Tibial nerve (tissue), 4 donors: ENCODE data around the gene ALDH18A1. TPM values are rescaled to one million over a fixed set of nuclear protein-coding genes. Genes with fewer than 3 reads are reported as not detected.
A peak's percentile ranks its signal among the peaks of the same experiment; 100 is the strongest.

Experiments
- DNase-seq, 2 donors: peaks; one replicate each; pipeline ENCODE4 v3.0.0-alpha.2; 2019; ENCODE audit warnings: low spot score in 2 of 2
- H3K27ac ChIP-seq, 4 donors: fragments of 200-600 bp; sonication (generic) in 3 of 4; one replicate each; pipeline ENCODE4 v1.5.1; 2017 to 2019; ENCODE audit warnings: mild to moderate bottlenecking in 1 of 4
- H3K27me3 ChIP-seq, 2 donors: fragments of 200-600 bp; sonication (generic) in 1 of 2; one replicate each; pipeline versions ENCODE4 v1.5.1 to v1.6.0; 2017 to 2019
- H3K36me3 ChIP-seq, 3 donors: fragments of 200-600 bp; sonication (generic); one replicate each; pipeline ENCODE4 v1.5.1; 2018 to 2019
- H3K4me1 ChIP-seq, 4 donors: fragments of 200-600 bp; sonication (generic) in 3 of 4; one replicate each; pipeline ENCODE4 v1.5.1; 2017 to 2019
- H3K4me3 ChIP-seq, 4 donors: fragments of 200-600 bp; sonication (generic) in 3 of 4; one replicate each; pipeline ENCODE4 v1.5.1; 2017 to 2019; ENCODE audit warnings: mild to moderate bottlenecking in 1 of 4, moderate library complexity in 1 of 4
- H3K9me3 ChIP-seq, 4 donors: fragments of 200-600 bp; sonication (generic) in 3 of 4; one replicate each; pipeline ENCODE4 v1.5.1; 2017 to 2019
- EP300 ChIP-seq, 2 donors: sonication (generic); formaldehyde crosslinking; IDR thresholded peaks; one replicate each; pipeline ENCODE4 v1.6.1; 2017; ENCODE audit warnings: antibody characterized with exemption in 2 of 2, mild to moderate bottlenecking in 1 of 2
- POLR2A ChIP-seq, 2 donors: fragments of 450-650 bp; IDR thresholded peaks; one replicate each; pipeline ENCODE4 v1.6.1; 2017; ENCODE audit warnings: antibody characterized with exemption in 2 of 2, mild to moderate bottlenecking in 2 of 2, moderate library complexity in 2 of 2
- WGBS, 2 donors: methylation state at CpG; one replicate each; pipeline ENCODE4 v1.1.5; 2018; 5-methylcytosine and 5-hydroxymethylcytosine counted together
- total RNA-seq, 4 donors: library from RNA; depleted of rRNA; stranded (reverse); fragments of >200 nt; gene quantifications; one replicate each; pipeline ENCODE4 v1.1.0, GENCODE V29; 2016
- TF ChIP-seq, protein P1 (sequence below), 5 experiments: fragments of 200-600 bp in 3 of 5; fragments of 450-650 bp in 2 of 5; sonication (generic) in 3 of 5; IDR thresholded peaks; one replicate each; pipeline ENCODE4 v1.5.1; 2016 to 2019; ENCODE audit warnings: antibody characterized with exemption in 5 of 5, mild to moderate bottlenecking in 3 of 5, moderate library complexity in 2 of 5

ALDH18A1 gene
- total RNA-seq, 4 donors from 2014 or later, result 12.0 to 26.7 (median 17.3) TPM

- DNase-seq, result no peak
- WGBS, 2 donors, result 0 to 92% methylated on average over 1 of the region's 1 CpG
- H3K27me3 ChIP-seq, result no peaks in the 10 kb centered on the region
- H3K36me3 ChIP-seq, result peaks cover 0 to 8% (median 6%) of the 10 kb centered on the region in 3 donors
- H3K4me3 ChIP-seq, result peak overlapping the region in 3 of 4 donors; percentile 77 to 91 (median 90)
- TF ChIP-seq, protein P1, sequence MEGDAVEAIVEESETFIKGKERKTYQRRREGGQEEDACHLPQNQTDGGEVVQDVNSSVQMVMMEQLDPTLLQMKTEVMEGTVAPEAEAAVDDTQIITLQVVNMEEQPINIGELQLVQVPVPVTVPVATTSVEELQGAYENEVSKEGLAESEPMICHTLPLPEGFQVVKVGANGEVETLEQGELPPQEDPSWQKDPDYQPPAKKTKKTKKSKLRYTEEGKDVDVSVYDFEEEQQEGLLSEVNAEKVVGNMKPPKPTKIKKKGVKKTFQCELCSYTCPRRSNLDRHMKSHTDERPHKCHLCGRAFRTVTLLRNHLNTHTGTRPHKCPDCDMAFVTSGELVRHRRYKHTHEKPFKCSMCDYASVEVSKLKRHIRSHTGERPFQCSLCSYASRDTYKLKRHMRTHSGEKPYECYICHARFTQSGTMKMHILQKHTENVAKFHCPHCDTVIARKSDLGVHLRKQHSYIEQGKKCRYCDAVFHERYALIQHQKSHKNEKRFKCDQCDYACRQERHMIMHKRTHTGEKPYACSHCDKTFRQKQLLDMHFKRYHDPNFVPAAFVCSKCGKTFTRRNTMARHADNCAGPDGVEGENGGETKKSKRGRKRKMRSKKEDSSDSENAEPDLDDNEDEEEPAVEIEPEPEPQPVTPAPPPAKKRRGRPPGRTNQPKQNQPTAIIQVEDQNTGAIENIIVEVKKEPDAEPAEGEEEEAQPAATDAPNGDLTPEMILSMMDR (IDR thresholded peaks at IDR 0.05), result no peak
- no peak for TF ChIP-seq EP300 (IDR thresholded peaks at IDR 0.05)
- TF ChIP-seq POLR2A (IDR thresholded peaks at IDR 0.05), result no peak
- peak overlapping the region in 1 of 4 donors; percentile 76 for H3K27ac ChIP-seq
- H3K9me3 ChIP-seq, result no peaks in the 10 kb centered on the region
- H3K4me1 ChIP-seq, result peaks cover 0 to 30% (median 6%) of the 10 kb centered on the region in 4 donors
Measured at GRCh38 chr10:95657250-95657649, 739 bp upstream of the ALDH18A1 start.

DNA sequence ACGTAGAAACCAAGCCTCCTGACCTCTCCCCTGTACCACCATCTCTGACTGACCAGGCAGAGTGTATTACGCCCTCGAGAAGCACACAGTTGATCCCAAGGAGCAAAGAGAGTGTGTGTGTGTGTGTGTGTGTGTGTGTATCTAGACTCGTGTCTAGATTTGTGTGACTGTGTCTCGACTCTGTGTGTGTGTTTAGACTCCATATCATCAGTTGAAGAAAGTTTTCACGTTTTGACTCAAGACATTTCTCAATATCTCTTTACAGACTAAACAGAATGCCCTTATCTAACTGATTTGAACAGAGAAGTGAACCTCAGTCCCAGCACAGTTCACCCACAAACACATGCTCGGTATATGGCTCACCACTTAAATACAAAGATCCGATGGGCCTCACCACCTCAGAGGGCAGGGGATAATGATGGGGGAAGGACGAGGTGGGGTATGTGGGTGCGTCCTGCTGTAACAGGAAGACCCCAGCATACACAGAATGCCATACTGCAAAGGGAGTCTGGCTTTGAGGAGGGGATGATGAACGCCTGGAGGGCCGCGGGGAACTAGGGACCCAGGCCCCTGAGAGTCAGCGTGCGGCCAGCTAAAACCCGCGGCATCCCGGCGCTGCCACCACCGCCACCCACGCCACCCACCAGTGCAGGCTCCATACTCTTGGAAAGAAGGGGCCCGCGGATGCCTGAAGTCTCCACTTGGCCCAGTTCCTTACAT, 780 bp downstream of the ALDH18A1 start:
- H3K4me3 ChIP-seq, result peak overlapping the region; percentile 77 to 94 (median 90)
- H3K27ac ChIP-seq, result peak overlapping the region; percentile 37 to 81 (median 72)
- WGBS, 2 donors, result 5 to 6% methylated on average over 21 to 22 of the region's 23 CpGs
- peak in 1 of 2 donors; percentile 10 for DNase-seq
- H3K27me3 ChIP-seq, result no peaks in the 10 kb centered on the region
- H3K9me3 ChIP-seq, result no peaks in the 10 kb centered on the region
- H3K4me1 ChIP-seq, result peaks cover 0 to 30% (median 6%) of the 10 kb centered on the region in 4 donors
- TF ChIP-seq EP300 (IDR thresholded peaks at IDR 0.05) (no peak), POLR2A (IDR thresholded peaks at IDR 0.05) (no peak)
- TF ChIP-seq, protein P1 (IDR thresholded peaks at IDR 0.05), result no peak
- H3K36me3 ChIP-seq, result peaks cover 0 to 24% (median 7%) of the 10 kb centered on the region in 3 donors

DNA sequence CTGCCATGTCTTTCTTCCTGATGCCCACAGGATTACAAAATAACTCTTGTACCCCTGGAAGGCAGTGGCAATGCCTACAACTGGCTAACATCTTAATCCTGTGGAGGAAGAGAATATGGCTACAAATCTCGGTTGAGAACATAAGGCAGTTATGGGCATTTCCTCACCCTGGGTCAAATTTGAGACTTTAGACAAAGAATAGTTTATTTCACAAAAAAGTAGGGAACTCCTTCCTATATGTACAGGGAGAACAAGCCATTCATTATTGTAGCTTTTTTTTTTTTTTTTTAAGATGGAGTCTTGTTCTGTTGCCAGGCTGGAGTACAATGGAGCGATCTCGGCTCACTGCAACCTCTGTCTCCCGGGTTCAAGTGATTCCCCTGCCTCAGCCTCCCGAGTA, 2.6 kb downstream of the ALDH18A1 start:
- H3K27me3 ChIP-seq, result no peaks in the 10 kb centered on the region
- peak overlapping the region in 1 of 4 donors; percentile 24 for H3K27ac ChIP-seq
- H3K36me3 ChIP-seq, result peaks cover 0 to 35% (median 7%) of the 10 kb centered on the region in 3 donors
- DNase-seq, result no peak
- 48 to 61% methylated on average over 5 of the region's 5 CpGs for WGBS, 2 donors
- peaks cover 0 to 30% (median 6%) of the 10 kb centered on the region in 4 donors for H3K4me1 ChIP-seq
- H3K4me3 ChIP-seq, result no peak overlapping the region
- no peak for TF ChIP-seq POLR2A (IDR thresholded peaks at IDR 0.05)
- TF ChIP-seq, protein P1 (IDR thresholded peaks at IDR 0.05), result no peak
- TF ChIP-seq EP300 (IDR thresholded peaks at IDR 0.05), result no peak
- no peaks in the 10 kb centered on the region for H3K9me3 ChIP-seq

DNA sequence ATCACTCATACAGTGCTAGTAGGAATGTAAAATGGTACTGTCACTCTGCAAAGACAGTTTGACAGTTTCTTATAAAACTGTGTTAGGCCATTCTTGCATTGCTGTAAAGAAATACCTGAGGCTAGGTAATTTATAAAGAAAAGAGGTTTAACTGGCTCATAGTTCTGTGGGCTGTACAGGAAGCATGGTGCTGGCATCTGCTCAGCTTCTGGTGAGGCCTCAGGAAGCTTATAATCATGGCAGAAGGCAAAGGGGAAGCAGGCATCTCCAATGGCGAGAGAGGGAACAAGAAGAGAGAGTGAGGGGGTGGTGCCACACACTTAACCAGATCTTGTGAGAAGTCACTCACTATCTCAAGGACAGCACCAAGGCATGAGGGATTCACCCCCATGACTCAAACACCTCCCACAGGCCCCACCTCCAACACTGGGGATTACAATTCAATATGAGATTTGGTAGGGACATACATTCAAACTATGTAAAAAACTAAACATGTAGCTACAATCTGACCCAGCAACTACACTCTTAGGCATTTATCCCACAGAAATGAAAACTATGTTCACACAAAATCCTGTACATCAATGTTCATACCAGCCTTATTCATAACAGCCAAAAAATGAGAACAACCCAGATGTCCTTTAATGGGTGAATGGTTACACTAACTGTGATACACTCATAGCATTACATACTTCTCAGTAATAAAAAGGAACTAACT, 5.0 kb downstream of the ALDH18A1 start:
- TF ChIP-seq EP300 (IDR thresholded peaks at IDR 0.05) (no peak), POLR2A (IDR thresholded peaks at IDR 0.05) (no peak)
- TF ChIP-seq, protein P1 (IDR thresholded peaks at IDR 0.05), result no peak
- WGBS, 2 donors, result 90 to 100% methylated on average over 1 of the region's 1 CpG

GRCh38 chr10:95650232-95650631, 6.3 kb downstream of the ALDH18A1 start:
- Histone ChIP-seq H3K36me3 (peaks cover 0 to 64% (median 7%) of the 10 kb centered on the region in 3 donors), H3K27ac (no peak overlapping the region), H3K9me3 (no peaks in the 10 kb centered on the region), H3K27me3 (no peaks in the 10 kb centered on the region), H3K4me3 (no peak overlapping the region), H3K4me1 (peaks cover 0 to 18% (median 6%) of the 10 kb centered on the region in 4 donors)
- DNase-seq, result no peak
- 52 to 55% methylated on average over 2 of the region's 2 CpGs for whole genome bisulfite sequencing, 2 donors
- TF ChIP-seq EP300 (IDR thresholded peaks at IDR 0.05) (no peak), POLR2A (IDR thresholded peaks at IDR 0.05) (no peak)
- TF ChIP-seq, protein P1 (IDR thresholded peaks at IDR 0.05), result no peak

More for the DNA sequence above, 5.0 kb downstream of the ALDH18A1 start:
- no peaks in the 10 kb centered on the region for H3K27me3 ChIP-seq
- no peak overlapping the region for H3K27ac ChIP-seq
- H3K4me3 ChIP-seq, result no peak overlapping the region
- H3K4me1 ChIP-seq, result peaks cover 0 to 24% (median 6%) of the 10 kb centered on the region in 4 donors
- H3K9me3 ChIP-seq, result no peaks in the 10 kb centered on the region
- no peak for DNase-seq
- peaks cover 0 to 55% (median 7%) of the 10 kb centered on the region in 3 donors for H3K36me3 ChIP-seq
